Measurements from ENCODE around the gene BNIP2.

DNA sequence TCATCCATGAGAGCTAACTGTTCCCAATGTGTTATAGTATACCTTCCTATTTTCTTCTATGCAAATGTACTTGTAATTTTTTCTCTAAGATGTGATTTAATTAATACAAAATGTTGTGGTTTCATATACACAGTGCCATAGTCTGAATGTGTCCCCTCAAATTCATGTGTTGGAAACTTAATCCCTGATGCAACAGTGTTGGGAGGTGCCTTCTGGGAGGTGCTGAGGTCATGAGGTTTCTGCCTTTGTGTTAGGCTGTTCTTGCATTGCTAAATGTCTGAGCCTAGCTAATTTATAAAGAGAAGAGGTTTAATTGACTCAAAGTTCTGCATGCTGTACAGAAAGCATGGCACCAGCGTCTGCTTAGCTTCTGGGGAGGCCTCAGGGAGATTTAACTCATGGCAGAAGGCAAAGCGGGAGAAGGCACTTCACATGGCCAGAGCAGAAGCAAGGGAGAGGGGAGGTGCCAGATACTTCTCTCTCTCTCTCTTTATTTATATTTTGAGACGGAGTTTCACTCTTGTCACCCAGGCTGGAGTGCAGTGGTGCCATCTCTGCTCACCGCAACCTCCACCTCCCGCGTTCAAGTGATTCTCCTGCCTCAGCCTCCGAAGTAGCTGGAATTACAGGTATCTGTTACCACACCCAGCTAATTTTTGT, 34.7 kb upstream of the BNIP2 start:
- no peak for TF ChIP-seq CTCF (IDR thresholded peaks at IDR 0.05; ENCODE audit: insufficient read depth, low read length)
- TF ChIP-seq GABPA (IDR thresholded peaks at IDR 0.05; ENCODE audit: low read depth) = no peak
- no peak for TF ChIP-seq POLR2AphosphoS5 (IDR thresholded peaks at IDR 0.05; ENCODE audit: low read depth)
